Activated T-cell treated with anti-CD3 and anti-CD28 coated beads for 24 hours (primary cell): ENCODE measurements around the gene RNASE3.
"Not testable (repeated sequence)": the region's sequence is repeated elsewhere in the genome, so short reads cannot be mapped to it uniquely, and the experiment has no call there.

Experiments used
- DNase-seq: peaks from one replicate; pipeline ENCODE4 v3.0.0-alpha.2; 2020; ENCODE audit warnings: low read depth

The RNASE3 gene

GRCh38 chr14:20919038-20919756 is 28.0 kb downstream of the RNASE3 start:
- not testable (repeated sequence) for DNase-seq

DNA sequence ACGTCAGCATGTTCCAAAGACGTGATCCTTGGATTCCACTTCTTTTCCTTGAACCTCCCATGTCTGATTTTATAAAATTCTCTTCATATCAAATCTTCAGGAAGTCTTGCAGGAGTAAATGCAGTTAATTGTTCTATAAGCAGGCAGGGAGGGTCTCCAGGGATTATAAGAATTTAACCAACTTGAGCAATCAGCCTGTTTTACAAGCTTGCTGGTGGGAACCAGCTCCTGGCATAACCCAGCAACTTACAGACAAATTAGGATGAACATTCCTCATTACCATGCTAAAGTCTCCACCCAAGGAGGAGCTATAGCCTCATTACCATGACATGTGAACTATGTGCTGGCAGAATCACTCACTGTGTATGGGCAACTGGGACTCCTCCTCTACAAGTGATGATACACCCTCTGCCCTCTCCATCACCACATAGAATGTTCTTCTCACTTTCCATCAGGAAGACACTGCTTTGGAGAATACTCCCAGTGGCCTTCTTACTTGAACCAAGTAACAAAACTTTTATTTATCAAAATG is 32.6 kb downstream of the RNASE3 start:
- DNase-seq = not testable (repeated sequence)

- DNase-seq = peak; percentile 9
Observed at GRCh38 chr14:20934148-20934762, 43.1 kb downstream of the RNASE3 start.

DNA sequence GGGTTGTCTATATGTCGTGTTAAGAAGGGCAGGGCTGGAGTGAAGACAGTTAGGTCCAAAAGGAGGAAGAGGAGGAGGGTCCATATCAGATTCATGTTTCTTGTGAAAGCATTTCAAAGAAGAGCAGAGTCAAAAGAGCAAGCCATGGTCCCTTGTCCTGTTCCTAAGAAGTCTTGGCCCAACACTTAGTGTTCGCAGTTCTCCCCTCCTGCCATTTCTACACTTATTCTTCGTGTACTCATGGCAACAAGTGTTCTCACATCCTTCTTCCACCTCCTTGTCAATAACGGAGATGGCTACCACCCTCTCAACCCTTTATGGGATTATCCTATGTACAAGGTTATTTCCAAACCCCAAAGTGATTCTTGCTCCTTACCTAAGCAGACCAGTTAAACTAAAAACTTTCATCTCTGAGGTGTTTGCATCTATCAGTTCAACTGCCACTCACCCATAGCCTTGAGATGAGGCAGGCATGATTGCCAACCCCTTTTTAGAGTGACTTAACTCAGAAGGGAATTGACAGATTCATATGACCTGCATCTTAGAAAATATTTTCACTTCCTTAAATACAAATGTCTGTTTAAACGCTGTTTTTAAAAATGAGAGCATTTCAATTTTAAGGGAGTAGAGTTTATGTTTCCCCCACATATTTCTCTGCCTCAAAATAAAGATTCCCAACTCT is 44.3 kb downstream of the RNASE3 start:
- no peak for DNase-seq
